Thyroid gland (tissue), 4 donors: ENCODE data around the gene DAND5.

Experiments
- CTCF ChIP-seq, 6 experiments: fragments of 200-600 bp in 3 of 6; fragments of 450-650 bp in 3 of 6; sonication (generic) in 3 of 6; IDR thresholded peaks; one replicate each; pipeline ENCODE4 v1.5.1; 2016 to 2019; ENCODE audit warnings: antibody characterized with exemption in 6 of 6, mild to moderate bottlenecking in 2 of 6, inconsistent platforms in 1 of 6, moderate library complexity in 1 of 6
- POLR2A ChIP-seq, 2 donors: fragments of 450-650 bp; IDR thresholded peaks; one replicate each; pipeline ENCODE4 v1.6.1; 2017; ENCODE audit warnings: antibody characterized with exemption in 2 of 2, mild to moderate bottlenecking in 2 of 2, moderate library complexity in 1 of 2

DNA sequence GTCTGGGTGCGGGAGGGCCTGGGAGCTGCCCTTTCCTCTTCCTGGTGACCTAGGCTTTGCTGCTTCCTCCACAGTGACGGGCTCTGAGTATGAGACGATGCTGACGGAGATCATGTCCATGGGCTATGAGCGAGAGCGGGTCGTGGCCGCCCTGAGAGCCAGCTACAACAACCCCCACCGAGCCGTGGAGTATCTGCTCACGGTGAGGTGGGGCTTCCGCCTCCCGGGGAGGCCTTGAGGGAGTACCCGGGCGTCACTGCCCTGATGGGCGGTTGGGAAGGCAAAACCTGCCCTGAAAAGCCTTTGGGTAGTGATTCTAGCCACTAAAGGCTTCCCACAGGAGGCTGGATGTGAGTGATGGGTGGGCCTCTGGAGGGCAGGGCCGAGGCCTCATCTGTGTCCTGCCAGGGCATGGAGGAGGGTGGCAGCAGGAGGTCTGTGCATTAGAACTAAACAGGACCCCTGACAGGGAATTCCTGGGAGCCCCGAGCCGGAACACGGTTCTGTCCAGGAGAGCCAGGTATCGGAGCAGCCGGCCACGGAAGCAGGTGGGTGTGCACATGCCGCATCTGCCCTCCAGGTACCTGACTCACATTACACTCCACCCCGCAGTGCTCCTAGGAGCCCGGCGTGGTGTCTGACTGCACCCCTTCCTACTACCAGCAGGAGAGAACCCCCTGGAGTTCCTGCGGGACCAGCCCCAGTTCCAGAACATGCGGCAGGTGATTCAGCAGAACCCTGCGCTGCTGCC, 20.6 kb upstream of the DAND5 start:
- TF ChIP-seq CTCF (IDR thresholded peaks at IDR 0.05): no peak
- TF ChIP-seq POLR2A (IDR thresholded peaks at IDR 0.05): no peak
